ENCODE data around the gene INTS1.

- TF ChIP-seq GABPB1 (CRISPR knock-in tag; IDR thresholded peaks at IDR 0.05) (no peak), CTCF (IDR thresholded peaks at IDR 0.05) (no peak), GRHL2 (CRISPR knock-in tag; IDR thresholded peaks at IDR 0.05; ENCODE audit: insufficient replicate concordance, severe bottlenecking) (no peak)
Observed at GRCh38 chr7:1437155-1437880, 66.9 kb downstream of the INTS1 start.
